ENCODE data around the gene LTA4H. TPM values are rescaled to one million over a fixed set of nuclear protein-coding genes. Genes with fewer than 3 reads are reported as not detected.

The LTA4H gene
- polyA plus RNA-seq, 10 donors, result 65.0 to 88.5 (median 73.9) TPM

DNA sequence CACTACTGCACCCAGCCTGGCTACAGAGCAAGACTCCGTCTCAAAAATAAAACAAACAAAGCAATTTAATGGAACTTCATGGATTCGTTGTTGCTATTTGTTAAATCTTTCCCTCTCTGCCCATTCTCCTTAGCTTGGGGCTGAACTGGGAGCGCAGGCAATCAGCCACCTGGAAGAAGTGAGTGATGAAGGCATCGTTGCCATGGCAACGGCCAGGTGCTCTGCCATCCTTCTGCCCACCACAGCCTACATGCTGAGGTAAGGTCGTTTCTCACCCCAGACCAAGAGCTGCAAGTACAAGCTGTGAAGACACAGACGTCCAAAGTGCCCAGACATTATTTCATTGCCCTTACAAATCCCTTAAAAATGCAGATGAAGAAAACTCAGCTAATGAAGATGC, 73.2 kb downstream of the LTA4H start:
- DNase-seq, result no peak

GRCh38 chr12:95960241-95960640, 75.1 kb downstream of the LTA4H start:
- no peak for DNase-seq

- DNase-seq, result peak in 1 of 3 donors; percentile 4
These were observed 76.3 kb downstream of the LTA4H start for GRCh38 chr12:95959107-95959506.

DNA sequence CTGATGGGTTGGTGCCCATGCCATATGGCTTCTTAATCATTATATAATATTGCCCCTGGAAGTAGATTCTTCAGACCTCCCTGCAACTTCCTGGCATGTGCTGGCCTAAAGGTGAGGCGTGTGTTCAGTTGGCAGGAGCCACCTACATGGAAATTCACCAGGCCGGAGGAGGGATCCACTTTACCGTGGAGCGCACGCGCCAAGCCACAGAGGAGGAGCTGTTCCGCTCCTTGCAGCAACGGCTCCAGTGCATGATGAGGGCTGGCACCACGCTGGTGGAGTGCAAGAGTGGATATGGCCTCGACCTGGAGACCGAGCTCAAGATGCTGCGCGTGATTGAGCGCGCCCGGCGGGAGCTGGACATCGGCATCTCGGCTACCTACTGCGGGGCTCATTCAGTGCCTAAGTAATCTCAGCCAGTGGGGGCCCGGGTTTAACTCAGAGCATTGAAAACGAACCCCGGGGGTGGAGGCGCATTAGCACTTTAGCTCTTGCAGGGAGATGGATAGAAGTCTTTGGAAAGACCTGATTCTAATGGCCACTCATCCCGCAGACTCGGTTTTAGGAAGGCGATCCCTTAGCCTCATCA, 78.7 kb downstream of the LTA4H start:
- no peak for DNase-seq

- DNase-seq, result no peak
These were observed 79.7 kb downstream of the LTA4H start for GRCh38 chr12:95955549-95956159.

- no peak for DNase-seq
These were observed 82.4 kb downstream of the LTA4H start for GRCh38 chr12:95953000-95953399.

GRCh38 chr12:95951515-95951914, 83.9 kb downstream of the LTA4H start:
- no peak for DNase-seq

Other genes starting within 250 kb of the LTA4H start
- 10 to 100 TPM; 32.6 to 56.8 (median 46.3) TPM for gene NTN4, start 244.8 kb downstream of the LTA4H start, polyA plus RNA-seq (ENCODE audit: insufficient read length in 10 of 10)
- 10 to 100 TPM; 49.3 to 72.3 (median 59.4) TPM for gene SNRPF, start 176.6 kb downstream of the LTA4H start, polyA plus RNA-seq (ENCODE audit: insufficient read length in 10 of 10)
- under 1 TPM in 2 of 10 donors, not detected in 8; 0.08 to 0.27 TPM for gene CCDC38, start 93.0 kb downstream of the LTA4H start, polyA plus RNA-seq (ENCODE audit: insufficient read length in 10 of 10)
- under 1 TPM in 8 of 10 donors, not detected in 2; 0.08 to 0.32 (median 0.15) TPM for gene AMDHD1, start 92.3 kb downstream of the LTA4H start, polyA plus RNA-seq (ENCODE audit: insufficient read length in 10 of 10)
- 1 to 10 TPM in 2 of 10 donors, under 1 TPM in 7, not detected in 1; 0.09 to 3.4 (median 0.24) TPM for gene HAL, start 39.2 kb downstream of the LTA4H start, polyA plus RNA-seq (ENCODE audit: insufficient read length in 10 of 10)
- 10 to 100 TPM; 36.5 to 52.1 (median 40.9) TPM for gene ELK3, start 158.8 kb upstream of the LTA4H start, polyA plus RNA-seq (ENCODE audit: insufficient read length in 10 of 10)

Data from muscle of back (tissue), 11 donors.